Measurements from ENCODE around the gene SOS2. TPM values are rescaled to one million over a fixed set of nuclear protein-coding genes. Genes with fewer than 3 reads are reported as not detected.

The SOS2 gene
- total RNA-seq, 1 experiment from 2014 or later: 9.9 TPM

GRCh38 chr14:50263321-50263720 lies 31.9 kb upstream of the SOS2 start:
- Histone ChIP-seq H3K79me2 (ENCODE audit: low read length) (no peaks in the 10 kb centered on the region), H2AFZ (ENCODE audit: low read length) (no peak overlapping the region), H3K4me1 (ENCODE audit: insufficient read depth, low read length) (no peaks in the 10 kb centered on the region), H3K4me2 (ENCODE audit: low read length) (no peak overlapping the region), H3K27me3 (ENCODE audit: low read length) (no peaks in the 10 kb centered on the region), H3K9ac (ENCODE audit: low read length) (no peak overlapping the region), H3K9me3 (ENCODE audit: low read length) (no peaks in the 10 kb centered on the region), H3K27ac (ENCODE audit: low read length) (no peak overlapping the region), H3F3A (ENCODE audit: low read length, unreplicated experiment) (no peaks in the 10 kb centered on the region), H4K20me1 (ENCODE audit: low read length) (no peaks in the 10 kb centered on the region), H3K36me3 (ENCODE audit: low read depth, low read length) (no peaks in the 10 kb centered on the region; the same call in 1 of the 2 replicates), H3K4me3 (ENCODE audit: low read length) (no peak overlapping the region), H3K9me2 (replicated peaks; ENCODE audit: low read length) (no peaks in the 10 kb centered on the region)
- DNase-seq (no peak), ATAC-seq (no peak)
- no TSS peak for BruUV-seq (replicated peaks)
- ChIA-PET POLR2A (ENCODE audit: unreplicated experiment) (no interaction called here), CTCF (no interaction called here)
- TF ChIP-seq EZH2phosphoT487 (IDR thresholded peaks at IDR 0.05; ENCODE audit: borderline replicate concordance, low read length) (no peak), CTCF (conservative IDR thresholded peaks at IDR 0.05; ENCODE audit: low read depth, low read length) (no peak), EZH2 (IDR thresholded peaks at IDR 0.05; ENCODE audit: low read length, unreplicated experiment) (no peak)
- intact Hi-C loops (cut with micrococcal nuclease): no loop called here

- Histone ChIP-seq H3K27me3 (ENCODE audit: low read length) (no peaks in the 10 kb centered on the region), H4K20me1 (ENCODE audit: low read length) (no peaks in the 10 kb centered on the region), H3K9me2 (replicated peaks; ENCODE audit: low read length) (no peaks in the 10 kb centered on the region), H3K27ac (ENCODE audit: low read length) (no peak overlapping the region), H3K4me3 (ENCODE audit: low read length) (no peak overlapping the region), H2AFZ (ENCODE audit: low read length) (no peak overlapping the region), H3F3A (ENCODE audit: low read length, unreplicated experiment) (no peaks in the 10 kb centered on the region), H3K4me2 (ENCODE audit: low read length) (no peak overlapping the region), H3K36me3 (ENCODE audit: low read depth, low read length) (no peaks in the 10 kb centered on the region; the same call in 1 of the 2 replicates), H3K4me1 (ENCODE audit: insufficient read depth, low read length) (no peaks in the 10 kb centered on the region), H3K9ac (ENCODE audit: low read length) (no peak overlapping the region), H3K9me3 (ENCODE audit: low read length) (no peaks in the 10 kb centered on the region), H3K79me2 (ENCODE audit: low read length) (no peaks in the 10 kb centered on the region)
- intact Hi-C loops (cut with micrococcal nuclease): no loop called here
- ChIA-PET POLR2A (ENCODE audit: unreplicated experiment) (no interaction called here), CTCF (no interaction called here)
- DNase-seq (no peak), ATAC-seq (no peak)
- BruUV-seq (replicated peaks): no TSS peak
- TF ChIP-seq CTCF (conservative IDR thresholded peaks at IDR 0.05; ENCODE audit: low read depth, low read length): no peak
Observed at GRCh38 chr14:50262865-50263264, 31.5 kb upstream of the SOS2 start.

DNA sequence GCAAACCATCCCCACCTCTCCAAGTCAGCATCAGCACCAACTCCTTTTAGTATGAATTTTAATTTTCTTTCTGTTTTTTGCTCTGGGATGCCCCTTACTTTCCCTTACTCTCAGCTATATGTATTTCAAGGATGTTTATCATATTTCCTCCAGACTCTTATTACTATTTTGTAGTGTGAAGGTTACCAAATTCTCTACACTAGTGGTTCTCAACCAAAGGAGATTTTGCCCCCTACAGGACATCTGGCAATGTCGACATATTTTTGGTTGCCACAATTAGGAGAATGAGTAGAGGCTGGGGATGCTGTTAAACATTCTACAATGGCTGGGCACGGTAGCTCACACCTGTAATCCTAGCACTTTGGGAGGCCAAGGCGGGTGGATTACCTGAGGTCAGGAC lies 29.1 kb upstream of the SOS2 start:
- no peaks in the 10 kb centered on the region for H3K79me2 ChIP-seq (ENCODE audit: low read length)
- DNase-seq (peak; percentile 71), ATAC-seq (peak; percentile 96)
- H4K20me1 ChIP-seq (ENCODE audit: low read length): no peaks in the 10 kb centered on the region
- POLR2A ChIA-PET (ENCODE audit: unreplicated experiment): interaction anchor here (0.5 kb wide), 1 partner anchor 557 kb away, joined by 4 read pairs; no protein-coding TSS in a partner anchor
- H3K4me3 ChIP-seq (ENCODE audit: low read length): no peak overlapping the region
- H3K9me2 ChIP-seq (replicated peaks; ENCODE audit: low read length): no peaks in the 10 kb centered on the region
- H3K9me3 ChIP-seq (ENCODE audit: low read length): no peaks in the 10 kb centered on the region
- CTCF ChIA-PET: interaction anchor here (0.5 to 1.2 kb wide), 5 partner anchors 24 to 403 kb away, joined by 3 to 4 read pairs (median 4); no protein-coding TSS in a partner anchor
- TF ChIP-seq CTCF (conservative IDR thresholded peaks at IDR 0.05; ENCODE audit: low read depth, low read length) (peak; percentile 72), EZH2 (IDR thresholded peaks at IDR 0.05; ENCODE audit: low read length, unreplicated experiment) (no peak)
- no peaks in the 10 kb centered on the region; the same call in 1 of the 2 replicates for H3K36me3 ChIP-seq (ENCODE audit: low read depth, low read length)
- no peaks in the 10 kb centered on the region for H3K27me3 ChIP-seq (ENCODE audit: low read length)
- intact Hi-C loops (cut with micrococcal nuclease): loop anchor here (1.0 kb wide), 1 partner anchor 144 kb away; the partner anchor contains the start of gene VCPKMT
- no peaks in the 10 kb centered on the region for H3K4me1 ChIP-seq (ENCODE audit: insufficient read depth, low read length)
- H3K27ac ChIP-seq (ENCODE audit: low read length): no peak overlapping the region
- H3F3A ChIP-seq (ENCODE audit: low read length, unreplicated experiment): no peaks in the 10 kb centered on the region
- H2AFZ ChIP-seq (ENCODE audit: low read length): no peak overlapping the region
- no TSS peak for BruUV-seq (replicated peaks)
- no peak overlapping the region for H3K4me2 ChIP-seq (ENCODE audit: low read length)
- H3K9ac ChIP-seq (ENCODE audit: low read length): no peak overlapping the region

All from PC-3 (cell line).